HL-60 (cell line): ENCODE results near the gene CCR2.

ENCODE experiments used
- DNase-seq, 2 experiments: peaks; one replicate each; pipeline ENCODE4 v3.0.0-alpha.2; 2010 to 2020; ENCODE audit warnings: low read depth in 1 of 2, low spot score in 1 of 2
- H3K27ac ChIP-seq: fragments of 250-450 bp; sonication (Bioruptor Pico); replicated peaks from 2 replicates; pipeline ENCODE4 v1.5.1; 2020; ENCODE audit warnings: mild to moderate bottlenecking, moderate library complexity
- H3K27me3 ChIP-seq: fragments of 250-450 bp; sonication (Bioruptor Pico); 2 replicates; pipeline ENCODE4 v1.5.1; 2021; ENCODE audit warnings: mild to moderate bottlenecking, moderate library complexity; ENCODE audit not compliant: insufficient read depth, poor library complexity, severe bottlenecking
- H3K4me3 ChIP-seq: replicated peaks from 2 replicates; pipeline ENCODE4 v1.5.1; 2011; ENCODE audit warnings: mild to moderate bottlenecking, control low read depth, low read length; ENCODE audit not compliant: insufficient read depth
- GABPA ChIP-seq: IDR thresholded peaks from 2 replicates; pipeline ENCODE4 v1.6.1; 2012; ENCODE audit warnings: low read depth
- POLR2AphosphoS5 ChIP-seq: IDR thresholded peaks from 2 replicates; pipeline ENCODE4 v1.6.1; 2012; ENCODE audit warnings: low read depth
- REST ChIP-seq: IDR thresholded peaks from 2 replicates; pipeline ENCODE4 v1.6.1; 2012; ENCODE audit warnings: low read depth; ENCODE audit not compliant: insufficient replicate concordance
- SPI1 ChIP-seq: IDR thresholded peaks from 2 replicates; pipeline ENCODE4 v1.6.1; 2012; ENCODE audit warnings: low read depth, mild to moderate bottlenecking, borderline replicate concordance
- TF ChIP-seq, protein P1 (sequence below): IDR thresholded peaks from one replicate; pipeline ENCODE4 v1.5.1; 2011; ENCODE audit warnings: low read length, control low read depth, inconsistent platforms; ENCODE audit not compliant: insufficient read depth

Gene CCR2

GRCh38 chr3:46405301-46406019 is 51.5 kb downstream of the CCR2 start:
- H3K4me3 ChIP-seq = no peak overlapping the region
- H3K27ac ChIP-seq = no peak overlapping the region
- no peak for DNase-seq
- TF ChIP-seq, protein P1, sequence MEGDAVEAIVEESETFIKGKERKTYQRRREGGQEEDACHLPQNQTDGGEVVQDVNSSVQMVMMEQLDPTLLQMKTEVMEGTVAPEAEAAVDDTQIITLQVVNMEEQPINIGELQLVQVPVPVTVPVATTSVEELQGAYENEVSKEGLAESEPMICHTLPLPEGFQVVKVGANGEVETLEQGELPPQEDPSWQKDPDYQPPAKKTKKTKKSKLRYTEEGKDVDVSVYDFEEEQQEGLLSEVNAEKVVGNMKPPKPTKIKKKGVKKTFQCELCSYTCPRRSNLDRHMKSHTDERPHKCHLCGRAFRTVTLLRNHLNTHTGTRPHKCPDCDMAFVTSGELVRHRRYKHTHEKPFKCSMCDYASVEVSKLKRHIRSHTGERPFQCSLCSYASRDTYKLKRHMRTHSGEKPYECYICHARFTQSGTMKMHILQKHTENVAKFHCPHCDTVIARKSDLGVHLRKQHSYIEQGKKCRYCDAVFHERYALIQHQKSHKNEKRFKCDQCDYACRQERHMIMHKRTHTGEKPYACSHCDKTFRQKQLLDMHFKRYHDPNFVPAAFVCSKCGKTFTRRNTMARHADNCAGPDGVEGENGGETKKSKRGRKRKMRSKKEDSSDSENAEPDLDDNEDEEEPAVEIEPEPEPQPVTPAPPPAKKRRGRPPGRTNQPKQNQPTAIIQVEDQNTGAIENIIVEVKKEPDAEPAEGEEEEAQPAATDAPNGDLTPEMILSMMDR = no peak
- TF ChIP-seq SPI1 (no peak), GABPA (no peak), POLR2AphosphoS5 (no peak), REST (no peak)
- H3K27me3 ChIP-seq = no peaks in the 10 kb centered on the region

DNA sequence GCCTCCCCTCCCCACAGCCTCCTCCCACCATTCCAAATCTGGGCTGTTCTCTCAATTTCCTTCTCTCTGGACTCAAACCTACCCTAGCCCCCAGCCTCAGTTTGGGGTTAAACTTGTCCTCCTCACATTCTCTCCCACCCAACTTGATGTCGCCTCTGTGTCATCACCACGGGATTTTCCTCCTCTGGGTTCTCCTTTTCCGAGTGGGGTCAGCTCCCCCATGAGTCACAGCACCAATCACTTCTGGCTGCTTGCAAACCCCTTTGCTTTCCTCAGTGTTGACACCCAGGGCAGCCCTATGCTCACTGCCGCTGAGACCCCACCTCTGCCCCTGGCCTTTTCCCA is 52.5 kb downstream of the CCR2 start:
- Histone ChIP-seq H3K27me3 (no peaks in the 10 kb centered on the region), H3K4me3 (no peak overlapping the region), H3K27ac (peak overlapping the region; percentile 29; the same call in 1 of the 2 replicates)
- TF ChIP-seq, protein P1 = no peak
- TF ChIP-seq SPI1 (no peak), GABPA (no peak), POLR2AphosphoS5 (no peak), REST (no peak)
- DNase-seq = no peak

- TF ChIP-seq GABPA = peak; percentile 56; the same call in 1 of the 2 replicates
- TF ChIP-seq SPI1 = peak; percentile 61; the same call in 1 of the 2 replicates
- TF ChIP-seq, protein P1 = no peak
- peak; percentile 43 to 76 for DNase-seq
- H3K27me3 ChIP-seq = no peaks in the 10 kb centered on the region
- no peak within 1 kb of the TSS; the same call in 1 of the 2 replicates for H3K4me3 ChIP-seq
- peak within 1 kb of the TSS; percentile 29 for H3K27ac ChIP-seq
Observed at GRCh38 chr3:46406788-46407611, 53.1 kb downstream of the CCR2 start, which contains the start of the genes CCR5AS and CCRL2. CCR5AS (minus strand) TSS chr3:46407066. CCRL2 (plus strand) TSS chr3:46407259; CDS start chr3:46408080, 821 bp downstream.
